Measurements from ENCODE around the gene FER. TPM values are rescaled to one million over a fixed set of nuclear protein-coding genes. Genes with fewer than 3 reads are reported as not detected.

FER gene
- polyA plus RNA-seq, 1 donor from 2014 or later, result 8.5 TPM

GRCh38 chr5:109113608-109114007 is 365.9 kb downstream of the FER start:
- H3F3A ChIP-seq (ENCODE audit: insufficient read depth, low read length, poor library complexity, severe bottlenecking), result no peaks in the 10 kb centered on the region
- no peaks in the 10 kb centered on the region for H3K27me3 ChIP-seq (ENCODE audit: insufficient read depth, low read depth, low read length)
- TF ChIP-seq, protein P1, sequence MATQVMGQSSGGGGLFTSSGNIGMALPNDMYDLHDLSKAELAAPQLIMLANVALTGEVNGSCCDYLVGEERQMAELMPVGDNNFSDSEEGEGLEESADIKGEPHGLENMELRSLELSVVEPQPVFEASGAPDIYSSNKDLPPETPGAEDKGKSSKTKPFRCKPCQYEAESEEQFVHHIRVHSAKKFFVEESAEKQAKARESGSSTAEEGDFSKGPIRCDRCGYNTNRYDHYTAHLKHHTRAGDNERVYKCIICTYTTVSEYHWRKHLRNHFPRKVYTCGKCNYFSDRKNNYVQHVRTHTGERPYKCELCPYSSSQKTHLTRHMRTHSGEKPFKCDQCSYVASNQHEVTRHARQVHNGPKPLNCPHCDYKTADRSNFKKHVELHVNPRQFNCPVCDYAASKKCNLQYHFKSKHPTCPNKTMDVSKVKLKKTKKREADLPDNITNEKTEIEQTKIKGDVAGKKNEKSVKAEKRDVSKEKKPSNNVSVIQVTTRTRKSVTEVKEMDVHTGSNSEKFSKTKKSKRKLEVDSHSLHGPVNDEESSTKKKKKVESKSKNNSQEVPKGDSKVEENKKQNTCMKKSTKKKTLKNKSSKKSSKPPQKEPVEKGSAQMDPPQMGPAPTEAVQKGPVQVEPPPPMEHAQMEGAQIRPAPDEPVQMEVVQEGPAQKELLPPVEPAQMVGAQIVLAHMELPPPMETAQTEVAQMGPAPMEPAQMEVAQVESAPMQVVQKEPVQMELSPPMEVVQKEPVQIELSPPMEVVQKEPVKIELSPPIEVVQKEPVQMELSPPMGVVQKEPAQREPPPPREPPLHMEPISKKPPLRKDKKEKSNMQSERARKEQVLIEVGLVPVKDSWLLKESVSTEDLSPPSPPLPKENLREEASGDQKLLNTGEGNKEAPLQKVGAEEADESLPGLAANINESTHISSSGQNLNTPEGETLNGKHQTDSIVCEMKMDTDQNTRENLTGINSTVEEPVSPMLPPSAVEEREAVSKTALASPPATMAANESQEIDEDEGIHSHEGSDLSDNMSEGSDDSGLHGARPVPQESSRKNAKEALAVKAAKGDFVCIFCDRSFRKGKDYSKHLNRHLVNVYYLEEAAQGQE (IDR thresholded peaks at IDR 0.05; ENCODE audit: borderline replicate concordance), result no peak
- no peak for TF ChIP-seq MXI1 (conservative IDR thresholded peaks at IDR 0.05; ENCODE audit: poor library complexity, severe bottlenecking)
- TF ChIP-seq POLR2AphosphoS5 (IDR thresholded peaks at IDR 0.05), result no peak
- TF ChIP-seq SMC3 (conservative IDR thresholded peaks at IDR 0.05; ENCODE audit: poor library complexity), result no peak
- no peak for TF ChIP-seq RAD21 (conservative IDR thresholded peaks at IDR 0.05)
- no peak for TF ChIP-seq EP300 (conservative IDR thresholded peaks at IDR 0.05; ENCODE audit: poor library complexity, severe bottlenecking)
- TF ChIP-seq TAF1 (IDR thresholded peaks at IDR 0.05; ENCODE audit: low read depth), result no peak
- TF ChIP-seq EZH2 (IDR thresholded peaks at IDR 0.05; ENCODE audit: borderline replicate concordance, insufficient read depth, low read length, poor library complexity, severe bottlenecking), result no peak
- H3K9me2 ChIP-seq (ENCODE audit: insufficient read depth, low read length), result no peaks in the 10 kb centered on the region
- H2AFZ ChIP-seq (ENCODE audit: low read depth, low read length), result no peak overlapping the region
- H3K36me3 ChIP-seq (ENCODE audit: insufficient read depth, low read length), result no peaks in the 10 kb centered on the region
- no peak overlapping the region for H3K9ac ChIP-seq (ENCODE audit: low read length)
- no peak overlapping the region for H3K27ac ChIP-seq (ENCODE audit: low read length)
- H3K79me2 ChIP-seq (replicated peaks; ENCODE audit: insufficient read depth, low read length), result no peaks in the 10 kb centered on the region
- H3K4me3 ChIP-seq (ENCODE audit: low read length), result no peak overlapping the region
- no peak overlapping the region for H3K4me2 ChIP-seq (ENCODE audit: low read length)
- no peaks in the 10 kb centered on the region for H3K9me3 ChIP-seq (ENCODE audit: low read length)
- H4K20me1 ChIP-seq (ENCODE audit: insufficient read depth), result no peaks in the 10 kb centered on the region

GRCh38 chr5:109121225-109121624 is 373.5 kb downstream of the FER start:
- Histone ChIP-seq H3K9me3 (ENCODE audit: low read length) (peaks cover 5% of the 10 kb centered on the region), H3K4me3 (ENCODE audit: low read length) (no peak overlapping the region), H4K20me1 (ENCODE audit: insufficient read depth) (no peaks in the 10 kb centered on the region), H3K27ac (ENCODE audit: low read length) (no peak overlapping the region), H3K79me2 (replicated peaks; ENCODE audit: insufficient read depth, low read length) (no peaks in the 10 kb centered on the region), H3K27me3 (ENCODE audit: insufficient read depth, low read depth, low read length) (no peaks in the 10 kb centered on the region), H3F3A (ENCODE audit: insufficient read depth, low read length, poor library complexity, severe bottlenecking) (no peaks in the 10 kb centered on the region), H3K9ac (ENCODE audit: low read length) (no peak overlapping the region), H2AFZ (ENCODE audit: low read depth, low read length) (no peak overlapping the region), H3K9me2 (ENCODE audit: insufficient read depth, low read length) (no peaks in the 10 kb centered on the region), H3K36me3 (ENCODE audit: insufficient read depth, low read length) (no peaks in the 10 kb centered on the region), H3K4me2 (ENCODE audit: low read length) (no peak overlapping the region)
- TF ChIP-seq EZH2 (IDR thresholded peaks at IDR 0.05; ENCODE audit: borderline replicate concordance, insufficient read depth, low read length, poor library complexity, severe bottlenecking) (no peak), TAF1 (IDR thresholded peaks at IDR 0.05; ENCODE audit: low read depth) (no peak), MXI1 (conservative IDR thresholded peaks at IDR 0.05; ENCODE audit: poor library complexity, severe bottlenecking) (no peak), POLR2AphosphoS5 (IDR thresholded peaks at IDR 0.05) (no peak), RAD21 (conservative IDR thresholded peaks at IDR 0.05) (no peak), EP300 (conservative IDR thresholded peaks at IDR 0.05; ENCODE audit: poor library complexity, severe bottlenecking) (no peak), SMC3 (conservative IDR thresholded peaks at IDR 0.05; ENCODE audit: poor library complexity) (no peak)
- TF ChIP-seq, protein P1 (IDR thresholded peaks at IDR 0.05; ENCODE audit: borderline replicate concordance), result no peak
- TF ChIP-seq, protein P2, sequence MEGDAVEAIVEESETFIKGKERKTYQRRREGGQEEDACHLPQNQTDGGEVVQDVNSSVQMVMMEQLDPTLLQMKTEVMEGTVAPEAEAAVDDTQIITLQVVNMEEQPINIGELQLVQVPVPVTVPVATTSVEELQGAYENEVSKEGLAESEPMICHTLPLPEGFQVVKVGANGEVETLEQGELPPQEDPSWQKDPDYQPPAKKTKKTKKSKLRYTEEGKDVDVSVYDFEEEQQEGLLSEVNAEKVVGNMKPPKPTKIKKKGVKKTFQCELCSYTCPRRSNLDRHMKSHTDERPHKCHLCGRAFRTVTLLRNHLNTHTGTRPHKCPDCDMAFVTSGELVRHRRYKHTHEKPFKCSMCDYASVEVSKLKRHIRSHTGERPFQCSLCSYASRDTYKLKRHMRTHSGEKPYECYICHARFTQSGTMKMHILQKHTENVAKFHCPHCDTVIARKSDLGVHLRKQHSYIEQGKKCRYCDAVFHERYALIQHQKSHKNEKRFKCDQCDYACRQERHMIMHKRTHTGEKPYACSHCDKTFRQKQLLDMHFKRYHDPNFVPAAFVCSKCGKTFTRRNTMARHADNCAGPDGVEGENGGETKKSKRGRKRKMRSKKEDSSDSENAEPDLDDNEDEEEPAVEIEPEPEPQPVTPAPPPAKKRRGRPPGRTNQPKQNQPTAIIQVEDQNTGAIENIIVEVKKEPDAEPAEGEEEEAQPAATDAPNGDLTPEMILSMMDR (IDR thresholded peaks at IDR 0.05; ENCODE audit: poor library complexity, severe bottlenecking), result no peak
